Measurements from ENCODE around the gene RBM20.

- TF ChIP-seq ZNF384 (IDR thresholded peaks at IDR 0.05; ENCODE audit: borderline replicate concordance, low read depth, low read length) (no peak), CHD2 (IDR thresholded peaks at IDR 0.05; ENCODE audit: borderline replicate concordance, low read depth, low read length) (no peak), SP1 (IDR thresholded peaks at IDR 0.05; ENCODE audit: low read depth, low read length) (no peak), ESRRA (IDR thresholded peaks at IDR 0.05; ENCODE audit: low read length) (no peak), CTCF (IDR thresholded peaks at IDR 0.05 in 2 of 3, conservative IDR thresholded peaks at IDR 0.05 in 1 of 3; ENCODE audit: control insufficient read depth in 2 of 3, extremely low read depth in 1 of 3, insufficient read depth in 1 of 3, low read depth in 3 of 3, low read length in 3 of 3) (no peak)
These were observed 167.8 kb downstream of the RBM20 start for GRCh38 chr10:110811791-110812581.

All from GM12878 (cell line).